Vagina (tissue), 2 donors: ENCODE data around the gene VWF. TPM values are rescaled to one million over a fixed set of nuclear protein-coding genes. Genes with fewer than 3 reads are reported as not detected.
A peak's percentile ranks its signal among the peaks of the same experiment; 100 is the strongest.

Experiments used
- DNase-seq, 2 donors: peaks; one replicate each; pipeline ENCODE4 v3.0.0-alpha.2; 2017; ENCODE audit errors: extremely low spot score in 2 of 2
- H3K27ac ChIP-seq: fragments of 200-600 bp; sonication (generic); one replicate; pipeline ENCODE4 v1.5.1; 2019
- H3K27me3 ChIP-seq: fragments of 200-600 bp; sonication (generic); one replicate; pipeline ENCODE4 v1.5.1; 2019
- H3K36me3 ChIP-seq, 2 donors: fragments of 200-600 bp; sonication (generic); one replicate each; pipeline ENCODE4 v1.5.1; 2017 to 2019
- H3K4me1 ChIP-seq: fragments of 200-600 bp; sonication (generic); one replicate; pipeline ENCODE4 v1.5.1; 2019
- H3K4me3 ChIP-seq, 2 donors: fragments of 200-600 bp; sonication (generic); 1 replicate in 1 of 2; 2 replicates in 1 of 2; pipeline ENCODE4 v1.5.1; 2016 to 2019
- H3K9me3 ChIP-seq: fragments of 200-600 bp; sonication (generic); one replicate; pipeline ENCODE4 v1.5.1; 2019
- CTCF ChIP-seq, 3 experiments: fragments of 450-650 bp in 2 of 3; fragments of 200-600 bp in 1 of 3; sonication (generic) in 1 of 3; IDR thresholded peaks; one replicate each; pipeline ENCODE4 v1.5.1; 2017 to 2019; ENCODE audit warnings: antibody characterized with exemption in 3 of 3, mild to moderate bottlenecking in 2 of 3, moderate library complexity in 2 of 3
- POLR2A ChIP-seq, 2 donors: fragments of 450-650 bp; IDR thresholded peaks; one replicate each; pipeline ENCODE4 v1.6.1; 2017; ENCODE audit warnings: antibody characterized with exemption in 2 of 2, mild to moderate bottlenecking in 2 of 2, moderate library complexity in 2 of 2
- POLR2AphosphoS5 ChIP-seq, 2 donors: sonication (generic); formaldehyde crosslinking; IDR thresholded peaks; one replicate each; pipeline ENCODE4 v1.9.0; 2017; ENCODE audit warnings: antibody characterized with exemption in 2 of 2, mild to moderate bottlenecking in 2 of 2, low read depth in 1 of 2; ENCODE audit not compliant: insufficient read depth in 1 of 2
- intact Hi-C: fragments of 100-400 bp; cut with DNase I; formaldehyde crosslinking; loops from one replicate; pipeline ENCODE4 v1.15.1; 2023
- total RNA-seq: library from RNA; depleted of rRNA; stranded (reverse); fragments of >200 nt; gene quantifications from one replicate; pipeline ENCODE4 v1.2.3, GENCODE V29; 2016

VWF gene
- total RNA-seq, 1 donor from 2014 or later = 334 TPM

- Histone ChIP-seq H3K4me1 (no peaks in the 10 kb centered on the region), H3K4me3 (no peak overlapping the region), H3K27ac (no peak overlapping the region), H3K9me3 (no peaks in the 10 kb centered on the region), H3K27me3 (no peaks in the 10 kb centered on the region), H3K36me3 (no peaks in the 10 kb centered on the region)
- TF ChIP-seq POLR2AphosphoS5 (IDR thresholded peaks at IDR 0.05; ENCODE audit: insufficient read depth in 1 of 2, low read depth in 1 of 2) (no peak), CTCF (IDR thresholded peaks at IDR 0.05) (no peak), POLR2A (IDR thresholded peaks at IDR 0.05) (no peak)
- no peak for DNase-seq
- intact Hi-C loops = no loop called here
These were observed 202.2 kb downstream of the VWF start for GRCh38 chr12:5921966-5922899.

GRCh38 chr12:5921027-5921909 lies 203.2 kb downstream of the VWF start:
- intact Hi-C loops = no loop called here
- no peaks in the 10 kb centered on the region for H3K9me3 ChIP-seq

GRCh38 chr12:5916785-5917290 lies 207.6 kb downstream of the VWF start:
- no peaks in the 10 kb centered on the region for H3K36me3 ChIP-seq
- H3K4me3 ChIP-seq = no peak overlapping the region
- DNase-seq = peak in 1 of 2 donors; percentile 83
- intact Hi-C loops = no loop called here
- no peaks in the 10 kb centered on the region for H3K27me3 ChIP-seq
- H3K4me1 ChIP-seq = no peaks in the 10 kb centered on the region
- no peaks in the 10 kb centered on the region for H3K9me3 ChIP-seq
- H3K27ac ChIP-seq = no peak overlapping the region
- TF ChIP-seq POLR2A (IDR thresholded peaks at IDR 0.05) = no peak
- TF ChIP-seq POLR2AphosphoS5 (IDR thresholded peaks at IDR 0.05; ENCODE audit: insufficient read depth in 1 of 2, low read depth in 1 of 2) = no peak
- TF ChIP-seq CTCF (IDR thresholded peaks at IDR 0.05) = no peak

More at GRCh38 chr12:5921027-5921909, 203.2 kb downstream of the VWF start:
- Histone ChIP-seq H3K27ac (no peak overlapping the region), H3K36me3 (no peaks in the 10 kb centered on the region), H3K27me3 (no peaks in the 10 kb centered on the region), H3K4me1 (no peaks in the 10 kb centered on the region), H3K4me3 (no peak overlapping the region)
- TF ChIP-seq CTCF (IDR thresholded peaks at IDR 0.05) (no peak), POLR2AphosphoS5 (IDR thresholded peaks at IDR 0.05; ENCODE audit: insufficient read depth in 1 of 2, low read depth in 1 of 2) (no peak), POLR2A (IDR thresholded peaks at IDR 0.05) (no peak)
- DNase-seq = peak in 1 of 2 donors; percentile 65

- no peaks in the 10 kb centered on the region for H3K36me3 ChIP-seq
- H3K4me3 ChIP-seq = no peak overlapping the region
- TF ChIP-seq POLR2A (IDR thresholded peaks at IDR 0.05) (no peak), POLR2AphosphoS5 (IDR thresholded peaks at IDR 0.05; ENCODE audit: insufficient read depth in 1 of 2, low read depth in 1 of 2) (no peak), CTCF (IDR thresholded peaks at IDR 0.05) (no peak)
- H3K27me3 ChIP-seq = no peaks in the 10 kb centered on the region
- intact Hi-C loops = no loop called here
- no peaks in the 10 kb centered on the region for H3K9me3 ChIP-seq
- DNase-seq = peak in 1 of 2 donors; percentile 56
- no peaks in the 10 kb centered on the region for H3K4me1 ChIP-seq
- H3K27ac ChIP-seq = no peak overlapping the region
These were observed 209.0 kb downstream of the VWF start for GRCh38 chr12:5915511-5915910.
